ENCODE data around the gene SAA4. TPM values are rescaled to one million over a fixed set of nuclear protein-coding genes. Genes with fewer than 3 reads are reported as not detected.
A peak's percentile ranks its signal among the peaks of the same experiment; 100 is the strongest.

The SAA4 gene
- total and polyA plus RNA-seq, 2 experiments from 2014 or later, result not detected

- no peaks in the 10 kb centered on the region for H3K79me2 ChIP-seq (replicated peaks; ENCODE audit: insufficient read depth)
- Mint-ChIP-seq H3K36me3 (ENCODE audit: low read depth) (no peaks in the 10 kb centered on the region), H3K27ac (no peak overlapping the region), H3K4me3 (no peak overlapping the region), H3K27me3 (ENCODE audit: insufficient read depth, low read depth, poor library complexity) (peaks cover 7% of the 10 kb centered on the region), H3K9me3 (peaks cover 2% of the 10 kb centered on the region; the same call in 2 of the 3 replicates), H3K4me1 (no peaks in the 10 kb centered on the region)
- H2AFZ ChIP-seq, result peak overlapping the region; percentile 83; the same call in 1 of the 2 replicates
- no peaks in the 10 kb centered on the region for H3F3A ChIP-seq (replicated peaks; ENCODE audit: low read depth)
- H3K27me3 ChIP-seq (ENCODE audit: insufficient read depth), result no peaks in the 10 kb centered on the region
- H3K9me2 ChIP-seq (ENCODE audit: insufficient read depth), result no peaks in the 10 kb centered on the region
- H4K20me1 ChIP-seq (replicated peaks; ENCODE audit: insufficient read depth), result no peaks in the 10 kb centered on the region
- peak; percentile 88 for DNase-seq (ENCODE audit: low spot score)
- no peak overlapping the region for H3K27ac ChIP-seq (ENCODE audit: low read depth)
- no peak overlapping the region for H3K4me3 ChIP-seq
- no peak overlapping the region for H3K4me2 ChIP-seq
- no peaks in the 10 kb centered on the region for H3K36me3 ChIP-seq (ENCODE audit: insufficient read depth)
- TF ChIP-seq ETS1 (IDR thresholded peaks at IDR 0.05) (no peak), CTCF (conservative IDR thresholded peaks at IDR 0.05; ENCODE audit: low read depth in 2 of 2) (peak; percentile 86 to 93)
- peak; percentile 80 for ATAC-seq
- H3K4me1 ChIP-seq (ENCODE audit: insufficient read depth), result no peaks in the 10 kb centered on the region
Observed at GRCh38 chr11:18243783-18244362, 7.3 kb upstream of the SAA4 start.

GRCh38 chr11:18239655-18240054 is 3.1 kb upstream of the SAA4 start:
- Mint-ChIP-seq H3K9me3 (peaks cover 2% of the 10 kb centered on the region; the same call in 2 of the 3 replicates), H3K4me1 (no peaks in the 10 kb centered on the region), H3K27me3 (ENCODE audit: insufficient read depth, low read depth, poor library complexity) (peaks cover 8% of the 10 kb centered on the region), H3K4me3 (no peak overlapping the region), H3K27ac (no peak overlapping the region), H3K36me3 (ENCODE audit: low read depth) (no peaks in the 10 kb centered on the region)
- Histone ChIP-seq H3K4me3 (no peak overlapping the region), H3K79me2 (replicated peaks; ENCODE audit: insufficient read depth) (no peaks in the 10 kb centered on the region), H3K4me2 (no peak overlapping the region), H3K4me1 (ENCODE audit: insufficient read depth) (no peaks in the 10 kb centered on the region), H4K20me1 (replicated peaks; ENCODE audit: insufficient read depth) (no peaks in the 10 kb centered on the region), H2AFZ (no peak overlapping the region), H3K9me2 (ENCODE audit: insufficient read depth) (no peaks in the 10 kb centered on the region), H3K36me3 (ENCODE audit: insufficient read depth) (no peaks in the 10 kb centered on the region), H3F3A (replicated peaks; ENCODE audit: low read depth) (no peaks in the 10 kb centered on the region), H3K27me3 (ENCODE audit: insufficient read depth) (no peaks in the 10 kb centered on the region), H3K27ac (ENCODE audit: low read depth) (no peak overlapping the region)
- ATAC-seq (no peak), DNase-seq (ENCODE audit: low spot score) (no peak)
- no peak for TF ChIP-seq NANOG (IDR thresholded peaks at IDR 0.05; ENCODE audit: borderline replicate concordance)
- TF ChIP-seq ZNF114 (CRISPR knock-in tag; IDR thresholded peaks at IDR 0.05), result no peak
- no peak for TF ChIP-seq JUNB (IDR thresholded peaks at IDR 0.05; ENCODE audit: unreplicated experiment)
- TF ChIP-seq CTCF (conservative IDR thresholded peaks at IDR 0.05; ENCODE audit: low read depth in 2 of 2), result no peak
- no peak for TF ChIP-seq CREB1 (CRISPR knock-in tag; IDR thresholded peaks at IDR 0.05; ENCODE audit: low read depth)
- TF ChIP-seq REST (IDR thresholded peaks at IDR 0.05; ENCODE audit: unreplicated experiment), result no peak

Measured in GM23338 (cell line).